ENCODE results near the gene CRABP2.

DNA sequence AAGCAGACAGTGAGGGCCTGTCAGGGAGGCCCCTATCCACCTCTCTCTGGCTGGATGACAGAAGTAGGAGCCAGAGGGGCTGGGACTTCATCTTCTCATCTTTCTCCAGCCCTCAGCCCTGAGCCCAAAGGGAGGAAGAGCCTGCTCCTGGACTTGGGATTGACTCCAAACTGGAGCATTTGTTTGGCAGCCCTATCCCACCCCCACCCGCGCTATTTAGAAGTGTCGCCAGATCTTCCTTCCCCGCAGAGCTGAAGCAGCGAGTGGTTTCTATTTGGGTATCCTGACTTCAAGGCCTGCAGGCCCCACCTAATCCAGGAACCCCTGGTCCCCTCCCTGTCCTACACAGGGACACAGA, 37.8 kb downstream of the CRABP2 start:
- TF ChIP-seq POLR2AphosphoS5 (IDR thresholded peaks at IDR 0.05; ENCODE audit: low read depth, low read length) = no peak
- no peak for TF ChIP-seq POLR2A (IDR thresholded peaks at IDR 0.05; ENCODE audit: low read depth, low read length)

All from GM12892 (cell line).